H1 (cell line): ENCODE results near the gene STARD13.

Experiments
- POLR2A ChIP-seq, 2 experiments: IDR thresholded peaks; 1 replicate in 1 of 2; 2 replicates in 1 of 2; pipeline ENCODE4 v1.6.1; 2011; ENCODE audit warnings: low read depth in 2 of 2, low read length in 2 of 2, mild to moderate bottlenecking in 2 of 2; ENCODE audit errors: control extremely low read depth in 1 of 2
- POLR2AphosphoS5 ChIP-seq: IDR thresholded peaks from 2 replicates; pipeline ENCODE4 v1.6.1; 2011; ENCODE audit warnings: low read depth, low read length
- RAD21 ChIP-seq, 2 experiments: IDR thresholded peaks in 1 of 2; conservative IDR thresholded peaks in 1 of 2; 2 replicates each; pipeline ENCODE4 v1.6.1; 2011; ENCODE audit warnings: low read depth in 2 of 2, low read length in 2 of 2, improper control_type of control experiment in 1 of 2, inconsistent platforms in 1 of 2, mild to moderate bottlenecking in 1 of 2, moderate library complexity in 1 of 2
- YY1 ChIP-seq: IDR thresholded peaks from 2 replicates; pipeline ENCODE4 v1.6.1; 2011; ENCODE audit warnings: low read depth, mild to moderate bottlenecking, low read length
- TF ChIP-seq, protein P1 (sequence below), 3 experiments: IDR thresholded peaks; 1 replicate in 2 of 3; 2 replicates in 1 of 3; pipeline versions ENCODE4 v1.5.1 to v1.6.1; 2011; ENCODE audit warnings: low read length in 3 of 3, mild to moderate bottlenecking in 3 of 3, inconsistent platforms in 2 of 3, low read depth in 1 of 3, moderate library complexity in 1 of 3; ENCODE audit not compliant: insufficient read depth in 1 of 3; ENCODE audit errors: control extremely low read depth in 1 of 3
- TF ChIP-seq, protein P2 (sequence below): IDR thresholded peaks from 2 replicates; pipeline ENCODE4 v1.6.1; 2011; ENCODE audit warnings: low read depth, mild to moderate bottlenecking, low read length; ENCODE audit not compliant: insufficient read depth

DNA sequence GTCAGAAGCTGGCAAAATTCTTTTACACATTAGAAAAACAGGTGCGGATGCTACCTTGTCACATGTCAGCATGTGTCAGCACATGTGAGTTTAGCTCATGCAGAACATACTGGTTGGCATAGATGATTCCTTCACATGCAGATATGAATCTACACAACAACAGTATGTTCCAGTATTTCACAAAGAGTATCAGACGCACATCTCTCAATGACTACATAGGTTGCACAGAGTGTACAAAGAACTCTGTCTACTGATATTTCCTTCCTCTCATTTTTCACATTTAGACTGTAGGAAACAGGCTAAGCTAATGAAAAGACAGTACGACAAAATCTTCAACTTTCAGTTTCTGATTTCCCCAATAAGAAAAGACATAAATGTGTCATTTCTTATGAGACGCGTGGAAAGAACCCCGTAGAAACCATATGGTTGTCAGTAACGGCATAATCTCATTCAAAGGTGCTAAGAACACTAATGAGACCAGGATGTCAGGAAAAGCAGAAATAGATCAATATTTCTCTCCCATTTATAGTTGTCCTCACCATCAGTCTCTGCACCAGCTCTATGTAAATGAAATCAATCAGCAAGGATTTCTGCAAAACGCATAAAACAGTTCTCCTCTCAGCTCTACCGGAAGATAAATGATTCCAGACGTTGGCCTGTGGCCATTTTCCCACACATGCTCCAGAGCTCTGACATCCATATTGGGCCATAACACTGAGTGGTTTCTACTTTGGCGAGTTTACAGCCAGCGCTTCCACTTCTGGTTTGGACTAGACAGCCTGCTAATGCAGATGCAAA is 81.2 kb downstream of the STARD13 start:
- TF ChIP-seq, protein P1, sequence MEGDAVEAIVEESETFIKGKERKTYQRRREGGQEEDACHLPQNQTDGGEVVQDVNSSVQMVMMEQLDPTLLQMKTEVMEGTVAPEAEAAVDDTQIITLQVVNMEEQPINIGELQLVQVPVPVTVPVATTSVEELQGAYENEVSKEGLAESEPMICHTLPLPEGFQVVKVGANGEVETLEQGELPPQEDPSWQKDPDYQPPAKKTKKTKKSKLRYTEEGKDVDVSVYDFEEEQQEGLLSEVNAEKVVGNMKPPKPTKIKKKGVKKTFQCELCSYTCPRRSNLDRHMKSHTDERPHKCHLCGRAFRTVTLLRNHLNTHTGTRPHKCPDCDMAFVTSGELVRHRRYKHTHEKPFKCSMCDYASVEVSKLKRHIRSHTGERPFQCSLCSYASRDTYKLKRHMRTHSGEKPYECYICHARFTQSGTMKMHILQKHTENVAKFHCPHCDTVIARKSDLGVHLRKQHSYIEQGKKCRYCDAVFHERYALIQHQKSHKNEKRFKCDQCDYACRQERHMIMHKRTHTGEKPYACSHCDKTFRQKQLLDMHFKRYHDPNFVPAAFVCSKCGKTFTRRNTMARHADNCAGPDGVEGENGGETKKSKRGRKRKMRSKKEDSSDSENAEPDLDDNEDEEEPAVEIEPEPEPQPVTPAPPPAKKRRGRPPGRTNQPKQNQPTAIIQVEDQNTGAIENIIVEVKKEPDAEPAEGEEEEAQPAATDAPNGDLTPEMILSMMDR (IDR thresholded peaks at IDR 0.05; ENCODE audit: control extremely low read depth in 1 of 3, insufficient read depth in 1 of 3, low read depth in 1 of 3, low read length in 3 of 3): no peak
- TF ChIP-seq RAD21 (IDR thresholded peaks at IDR 0.05 in 1 of 2, conservative IDR thresholded peaks at IDR 0.05 in 1 of 2; ENCODE audit: low read depth in 2 of 2, low read length in 2 of 2): no peak
- no peak for TF ChIP-seq YY1
- no peak for TF ChIP-seq POLR2AphosphoS5
- no peak for TF ChIP-seq POLR2A (IDR thresholded peaks at IDR 0.05; ENCODE audit: control extremely low read depth in 1 of 2, low read depth in 2 of 2, low read length in 2 of 2)
- TF ChIP-seq, protein P2, sequence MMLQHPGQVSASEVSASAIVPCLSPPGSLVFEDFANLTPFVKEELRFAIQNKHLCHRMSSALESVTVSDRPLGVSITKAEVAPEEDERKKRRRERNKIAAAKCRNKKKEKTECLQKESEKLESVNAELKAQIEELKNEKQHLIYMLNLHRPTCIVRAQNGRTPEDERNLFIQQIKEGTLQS: no peak
